Measurements from ENCODE around the gene PLEKHA8.

DNA sequence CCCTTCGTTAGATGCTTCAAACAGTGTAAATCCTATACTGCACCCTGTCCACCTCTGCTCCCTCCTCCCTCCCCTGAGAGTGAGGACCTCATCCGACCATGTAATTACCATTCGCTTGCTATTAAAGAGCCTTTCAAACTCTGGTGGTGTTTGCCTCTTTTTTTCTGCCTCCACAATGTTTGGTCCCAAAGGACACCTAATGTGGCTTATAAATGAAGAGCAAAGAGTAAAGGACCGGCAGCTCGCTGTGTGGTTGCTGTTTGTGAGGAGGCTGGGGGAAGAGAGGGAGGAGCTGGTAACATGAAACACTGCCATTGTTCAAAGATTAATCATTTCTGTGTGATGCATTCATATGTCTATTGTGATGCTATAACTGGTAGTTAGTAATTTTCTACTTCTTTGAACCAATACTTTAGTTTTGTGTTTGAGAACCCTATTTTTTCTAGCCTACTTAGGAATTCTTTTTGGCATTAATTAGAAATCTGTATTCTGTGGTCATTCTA lies 134.5 kb downstream of the PLEKHA8 start:
- TF ChIP-seq, protein P1, sequence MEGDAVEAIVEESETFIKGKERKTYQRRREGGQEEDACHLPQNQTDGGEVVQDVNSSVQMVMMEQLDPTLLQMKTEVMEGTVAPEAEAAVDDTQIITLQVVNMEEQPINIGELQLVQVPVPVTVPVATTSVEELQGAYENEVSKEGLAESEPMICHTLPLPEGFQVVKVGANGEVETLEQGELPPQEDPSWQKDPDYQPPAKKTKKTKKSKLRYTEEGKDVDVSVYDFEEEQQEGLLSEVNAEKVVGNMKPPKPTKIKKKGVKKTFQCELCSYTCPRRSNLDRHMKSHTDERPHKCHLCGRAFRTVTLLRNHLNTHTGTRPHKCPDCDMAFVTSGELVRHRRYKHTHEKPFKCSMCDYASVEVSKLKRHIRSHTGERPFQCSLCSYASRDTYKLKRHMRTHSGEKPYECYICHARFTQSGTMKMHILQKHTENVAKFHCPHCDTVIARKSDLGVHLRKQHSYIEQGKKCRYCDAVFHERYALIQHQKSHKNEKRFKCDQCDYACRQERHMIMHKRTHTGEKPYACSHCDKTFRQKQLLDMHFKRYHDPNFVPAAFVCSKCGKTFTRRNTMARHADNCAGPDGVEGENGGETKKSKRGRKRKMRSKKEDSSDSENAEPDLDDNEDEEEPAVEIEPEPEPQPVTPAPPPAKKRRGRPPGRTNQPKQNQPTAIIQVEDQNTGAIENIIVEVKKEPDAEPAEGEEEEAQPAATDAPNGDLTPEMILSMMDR (IDR thresholded peaks at IDR 0.05), result no peak
- TF ChIP-seq, protein P2, sequence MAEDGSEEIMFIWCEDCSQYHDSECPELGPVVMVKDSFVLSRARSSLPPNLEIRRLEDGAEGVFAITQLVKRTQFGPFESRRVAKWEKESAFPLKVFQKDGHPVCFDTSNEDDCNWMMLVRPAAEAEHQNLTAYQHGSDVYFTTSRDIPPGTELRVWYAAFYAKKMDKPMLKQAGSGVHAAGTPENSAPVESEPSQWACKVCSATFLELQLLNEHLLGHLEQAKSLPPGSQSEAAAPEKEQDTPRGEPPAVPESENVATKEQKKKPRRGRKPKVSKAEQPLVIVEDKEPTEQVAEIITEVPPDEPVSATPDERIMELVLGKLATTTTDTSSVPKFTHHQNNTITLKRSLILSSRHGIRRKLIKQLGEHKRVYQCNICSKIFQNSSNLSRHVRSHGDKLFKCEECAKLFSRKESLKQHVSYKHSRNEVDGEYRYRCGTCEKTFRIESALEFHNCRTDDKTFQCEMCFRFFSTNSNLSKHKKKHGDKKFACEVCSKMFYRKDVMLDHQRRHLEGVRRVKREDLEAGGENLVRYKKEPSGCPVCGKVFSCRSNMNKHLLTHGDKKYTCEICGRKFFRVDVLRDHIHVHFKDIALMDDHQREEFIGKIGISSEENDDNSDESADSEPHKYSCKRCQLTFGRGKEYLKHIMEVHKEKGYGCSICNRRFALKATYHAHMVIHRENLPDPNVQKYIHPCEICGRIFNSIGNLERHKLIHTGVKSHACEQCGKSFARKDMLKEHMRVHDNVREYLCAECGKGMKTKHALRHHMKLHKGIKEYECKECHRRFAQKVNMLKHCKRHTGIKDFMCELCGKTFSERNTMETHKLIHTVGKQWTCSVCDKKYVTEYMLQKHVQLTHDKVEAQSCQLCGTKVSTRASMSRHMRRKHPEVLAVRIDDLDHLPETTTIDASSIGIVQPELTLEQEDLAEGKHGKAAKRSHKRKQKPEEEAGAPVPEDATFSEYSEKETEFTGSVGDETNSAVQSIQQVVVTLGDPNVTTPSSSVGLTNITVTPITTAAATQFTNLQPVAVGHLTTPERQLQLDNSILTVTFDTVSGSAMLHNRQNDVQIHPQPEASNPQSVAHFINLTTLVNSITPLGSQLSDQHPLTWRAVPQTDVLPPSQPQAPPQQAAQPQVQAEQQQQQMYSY (CRISPR knock-in tag; IDR thresholded peaks at IDR 0.05), result no peak
- no peak for TF ChIP-seq ZNF263 (CRISPR knock-in tag; IDR thresholded peaks at IDR 0.05; ENCODE audit: low read depth)
- no peak for TF ChIP-seq TCF7 (CRISPR knock-in tag; IDR thresholded peaks at IDR 0.05; ENCODE audit: low read depth)
- TF ChIP-seq, protein P3, sequence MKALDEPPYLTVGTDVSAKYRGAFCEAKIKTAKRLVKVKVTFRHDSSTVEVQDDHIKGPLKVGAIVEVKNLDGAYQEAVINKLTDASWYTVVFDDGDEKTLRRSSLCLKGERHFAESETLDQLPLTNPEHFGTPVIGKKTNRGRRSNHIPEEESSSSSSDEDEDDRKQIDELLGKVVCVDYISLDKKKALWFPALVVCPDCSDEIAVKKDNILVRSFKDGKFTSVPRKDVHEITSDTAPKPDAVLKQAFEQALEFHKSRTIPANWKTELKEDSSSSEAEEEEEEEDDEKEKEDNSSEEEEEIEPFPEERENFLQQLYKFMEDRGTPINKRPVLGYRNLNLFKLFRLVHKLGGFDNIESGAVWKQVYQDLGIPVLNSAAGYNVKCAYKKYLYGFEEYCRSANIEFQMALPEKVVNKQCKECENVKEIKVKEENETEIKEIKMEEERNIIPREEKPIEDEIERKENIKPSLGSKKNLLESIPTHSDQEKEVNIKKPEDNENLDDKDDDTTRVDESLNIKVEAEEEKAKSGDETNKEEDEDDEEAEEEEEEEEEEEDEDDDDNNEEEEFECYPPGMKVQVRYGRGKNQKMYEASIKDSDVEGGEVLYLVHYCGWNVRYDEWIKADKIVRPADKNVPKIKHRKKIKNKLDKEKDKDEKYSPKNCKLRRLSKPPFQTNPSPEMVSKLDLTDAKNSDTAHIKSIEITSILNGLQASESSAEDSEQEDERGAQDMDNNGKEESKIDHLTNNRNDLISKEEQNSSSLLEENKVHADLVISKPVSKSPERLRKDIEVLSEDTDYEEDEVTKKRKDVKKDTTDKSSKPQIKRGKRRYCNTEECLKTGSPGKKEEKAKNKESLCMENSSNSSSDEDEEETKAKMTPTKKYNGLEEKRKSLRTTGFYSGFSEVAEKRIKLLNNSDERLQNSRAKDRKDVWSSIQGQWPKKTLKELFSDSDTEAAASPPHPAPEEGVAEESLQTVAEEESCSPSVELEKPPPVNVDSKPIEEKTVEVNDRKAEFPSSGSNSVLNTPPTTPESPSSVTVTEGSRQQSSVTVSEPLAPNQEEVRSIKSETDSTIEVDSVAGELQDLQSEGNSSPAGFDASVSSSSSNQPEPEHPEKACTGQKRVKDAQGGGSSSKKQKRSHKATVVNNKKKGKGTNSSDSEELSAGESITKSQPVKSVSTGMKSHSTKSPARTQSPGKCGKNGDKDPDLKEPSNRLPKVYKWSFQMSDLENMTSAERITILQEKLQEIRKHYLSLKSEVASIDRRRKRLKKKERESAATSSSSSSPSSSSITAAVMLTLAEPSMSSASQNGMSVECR (CRISPR knock-in tag; IDR thresholded peaks at IDR 0.05; ENCODE audit: borderline replicate concordance), result no peak
- TF ChIP-seq, protein P4, sequence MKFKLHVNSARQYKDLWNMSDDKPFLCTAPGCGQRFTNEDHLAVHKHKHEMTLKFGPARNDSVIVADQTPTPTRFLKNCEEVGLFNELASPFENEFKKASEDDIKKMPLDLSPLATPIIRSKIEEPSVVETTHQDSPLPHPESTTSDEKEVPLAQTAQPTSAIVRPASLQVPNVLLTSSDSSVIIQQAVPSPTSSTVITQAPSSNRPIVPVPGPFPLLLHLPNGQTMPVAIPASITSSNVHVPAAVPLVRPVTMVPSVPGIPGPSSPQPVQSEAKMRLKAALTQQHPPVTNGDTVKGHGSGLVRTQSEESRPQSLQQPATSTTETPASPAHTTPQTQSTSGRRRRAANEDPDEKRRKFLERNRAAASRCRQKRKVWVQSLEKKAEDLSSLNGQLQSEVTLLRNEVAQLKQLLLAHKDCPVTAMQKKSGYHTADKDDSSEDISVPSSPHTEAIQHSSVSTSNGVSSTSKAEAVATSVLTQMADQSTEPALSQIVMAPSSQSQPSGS (CRISPR knock-in tag; IDR thresholded peaks at IDR 0.05; ENCODE audit: borderline replicate concordance, low read depth), result no peak
- TF ChIP-seq, protein P5, sequence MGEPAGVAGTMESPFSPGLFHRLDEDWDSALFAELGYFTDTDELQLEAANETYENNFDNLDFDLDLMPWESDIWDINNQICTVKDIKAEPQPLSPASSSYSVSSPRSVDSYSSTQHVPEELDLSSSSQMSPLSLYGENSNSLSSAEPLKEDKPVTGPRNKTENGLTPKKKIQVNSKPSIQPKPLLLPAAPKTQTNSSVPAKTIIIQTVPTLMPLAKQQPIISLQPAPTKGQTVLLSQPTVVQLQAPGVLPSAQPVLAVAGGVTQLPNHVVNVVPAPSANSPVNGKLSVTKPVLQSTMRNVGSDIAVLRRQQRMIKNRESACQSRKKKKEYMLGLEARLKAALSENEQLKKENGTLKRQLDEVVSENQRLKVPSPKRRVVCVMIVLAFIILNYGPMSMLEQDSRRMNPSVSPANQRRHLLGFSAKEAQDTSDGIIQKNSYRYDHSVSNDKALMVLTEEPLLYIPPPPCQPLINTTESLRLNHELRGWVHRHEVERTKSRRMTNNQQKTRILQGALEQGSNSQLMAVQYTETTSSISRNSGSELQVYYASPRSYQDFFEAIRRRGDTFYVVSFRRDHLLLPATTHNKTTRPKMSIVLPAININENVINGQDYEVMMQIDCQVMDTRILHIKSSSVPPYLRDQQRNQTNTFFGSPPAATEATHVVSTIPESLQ (CRISPR knock-in tag; IDR thresholded peaks at IDR 0.05), result no peak
